SK-N-SH (cell line): ENCODE data around the gene ST7L.

Experiments
- CHD2 ChIP-seq: fragments of 150-350 bp; IDR thresholded peaks from 2 replicates; pipeline ENCODE4 v1.6.1; 2018; ENCODE audit warnings: low read length; ENCODE audit not compliant: partially characterized antibody
- CTCF ChIP-seq: fragments of 200-600 bp; sonication (generic); IDR thresholded peaks from 2 replicates; pipeline ENCODE4 v1.6.1; 2017; ENCODE audit warnings: antibody characterized with exemption, mild to moderate bottlenecking, moderate library complexity
- EP300 ChIP-seq, 2 experiments: IDR thresholded peaks; 2 replicates each; pipeline versions ENCODE4 v1.4.0 to v1.6.1; 2012; ENCODE audit warnings: borderline replicate concordance in 1 of 2, low read depth in 1 of 2, low read length in 1 of 2
- EZH2phosphoT487 ChIP-seq: fragments of 200-600 bp; sonication (generic); IDR thresholded peaks from 2 replicates; pipeline ENCODE4 v1.6.1; 2017; ENCODE audit warnings: low read depth, mixed run types, mild to moderate bottlenecking, antibody characterized with exemption, moderate library complexity, borderline replicate concordance
- FOXM1 ChIP-seq: IDR thresholded peaks from 2 replicates; pipeline ENCODE4 v1.4.0; 2012; ENCODE audit warnings: low read depth, mild to moderate bottlenecking
- JUND ChIP-seq: IDR thresholded peaks from 2 replicates; pipeline ENCODE4 v1.4.0; 2012
- MEF2A ChIP-seq: IDR thresholded peaks from 2 replicates; pipeline ENCODE4 v1.4.0; 2012; ENCODE audit warnings: low read depth, borderline replicate concordance
- POLR2AphosphoS5 ChIP-seq: IDR thresholded peaks from 2 replicates; pipeline ENCODE4 v1.6.1; 2012; ENCODE audit warnings: low read depth, low read length
- RAD21 ChIP-seq: IDR thresholded peaks from 2 replicates; pipeline ENCODE4 v1.6.1; 2012; ENCODE audit warnings: mild to moderate bottlenecking, low read length
- RCOR1 ChIP-seq: fragments of 150-350 bp; IDR thresholded peaks from 2 replicates; pipeline ENCODE4 v1.6.1; 2017; ENCODE audit warnings: antibody characterized with exemption, low read length
- RXRA ChIP-seq: IDR thresholded peaks from 2 replicates; pipeline ENCODE4 v1.4.0; 2012; ENCODE audit warnings: low read depth, mild to moderate bottlenecking, borderline replicate concordance
- SIN3A ChIP-seq: IDR thresholded peaks from 2 replicates; pipeline ENCODE4 v1.6.1; 2012; ENCODE audit warnings: low read depth, mild to moderate bottlenecking, low read length, moderate library complexity, borderline replicate concordance
- SMC3 ChIP-seq: IDR thresholded peaks from 2 replicates; pipeline ENCODE4 v1.6.1; 2012; ENCODE audit warnings: low read depth, low read length, improper control_type of control experiment
- TAF1 ChIP-seq: IDR thresholded peaks from 2 replicates; pipeline ENCODE4 v1.6.1; 2012; ENCODE audit warnings: low read depth, mild to moderate bottlenecking, low read length, moderate library complexity, borderline replicate concordance

GRCh38 chr1:112549590-112549989 is 69.4 kb downstream of the ST7L start:
- TF ChIP-seq CTCF (no peak), JUND (no peak), CHD2 (no peak), RXRA (no peak), SMC3 (no peak), POLR2AphosphoS5 (no peak), RAD21 (no peak), MEF2A (no peak), FOXM1 (no peak), SIN3A (no peak), EZH2phosphoT487 (no peak), TAF1 (no peak), EP300 (IDR thresholded peaks at IDR 0.05; ENCODE audit: borderline replicate concordance in 1 of 2, low read depth in 1 of 2, low read length in 1 of 2) (no peak), RCOR1 (no peak)
